ENCODE measurements around the gene HRH3. TPM values are rescaled to one million over a fixed set of nuclear protein-coding genes. Genes with fewer than 3 reads are reported as not detected.
A peak's percentile ranks its signal among the peaks of the same experiment; 100 is the strongest.

The HRH3 gene
- total RNA-seq, 2 experiments from 2014 or later: not detected

- H3K4me1 Mint-ChIP-seq: peaks cover 5% of the 10 kb centered on the region
- no peak overlapping the region for H3K4me3 Mint-ChIP-seq
- POLR2A ChIA-PET: no interaction called here
- H3K36me3 Mint-ChIP-seq (ENCODE audit: low read depth): peaks cover 5% of the 10 kb centered on the region
- no peaks in the 10 kb centered on the region for H3K9me3 Mint-ChIP-seq
- CTCF ChIA-PET: no interaction called here
- no peak for DNase-seq
- H3K27ac Mint-ChIP-seq: no peak overlapping the region
- no peaks in the 10 kb centered on the region for H3K27me3 Mint-ChIP-seq
Observed at GRCh38 chr20:62191781-62192559, 28.1 kb downstream of the HRH3 start.

GRCh38 chr20:62190639-62191411, 29.3 kb downstream of the HRH3 start:
- peaks cover 5% of the 10 kb centered on the region for H3K36me3 Mint-ChIP-seq (ENCODE audit: low read depth)
- no peaks in the 10 kb centered on the region for H3K27me3 Mint-ChIP-seq
- no peak overlapping the region for H3K4me3 Mint-ChIP-seq
- H3K27ac Mint-ChIP-seq: no peak overlapping the region
- no peaks in the 10 kb centered on the region for H3K9me3 Mint-ChIP-seq
- no peak for DNase-seq
- POLR2A ChIA-PET: no interaction called here
- H3K4me1 Mint-ChIP-seq: peaks cover 11% of the 10 kb centered on the region
- CTCF ChIA-PET: no interaction called here

- no peaks in the 10 kb centered on the region for H3K27me3 Mint-ChIP-seq
- H3K4me3 Mint-ChIP-seq: no peak overlapping the region
- no peak overlapping the region for H3K27ac Mint-ChIP-seq
- DNase-seq: no peak
- POLR2A ChIA-PET: interaction anchor here (0.7 kb wide), 1 partner anchor 26 kb away, joined by 3 read pairs; no protein-coding TSS in a partner anchor
- H3K36me3 Mint-ChIP-seq (ENCODE audit: low read depth): peaks cover 1% of the 10 kb centered on the region
- H3K4me1 Mint-ChIP-seq: peaks cover 31% of the 10 kb centered on the region
- CTCF ChIA-PET: interaction anchor here (1.7 kb wide), 1 partner anchor 13 kb away, joined by 4 read pairs; no protein-coding TSS in a partner anchor
- H3K9me3 Mint-ChIP-seq: no peaks in the 10 kb centered on the region
Observed at GRCh38 chr20:62186887-62187866, 32.9 kb downstream of the HRH3 start.

- Mint-ChIP-seq H3K27ac (no peak overlapping the region), H3K36me3 (ENCODE audit: low read depth) (peaks cover 1% of the 10 kb centered on the region), H3K4me3 (no peak overlapping the region), H3K9me3 (no peaks in the 10 kb centered on the region), H3K27me3 (no peaks in the 10 kb centered on the region), H3K4me1 (peaks cover 38% of the 10 kb centered on the region)
- DNase-seq: no peak
- ChIA-PET CTCF (no interaction called here), POLR2A (no interaction called here)
Observed at GRCh38 chr20:62186096-62186426, 34.0 kb downstream of the HRH3 start.

- no peak for DNase-seq
- H3K4me3 Mint-ChIP-seq: peak overlapping the region; percentile 90
- H3K9me3 Mint-ChIP-seq: no peaks in the 10 kb centered on the region
- H3K36me3 Mint-ChIP-seq (ENCODE audit: low read depth): peaks cover 4% of the 10 kb centered on the region
- ChIA-PET CTCF (no interaction called here), POLR2A (no interaction called here)
- H3K27me3 Mint-ChIP-seq: no peaks in the 10 kb centered on the region
- H3K4me1 Mint-ChIP-seq: peaks cover 38% of the 10 kb centered on the region
- H3K27ac Mint-ChIP-seq: peak overlapping the region; percentile 90
Observed at GRCh38 chr20:62183426-62184142, 36.5 kb downstream of the HRH3 start.

- POLR2A ChIA-PET: no interaction called here
- H3K9me3 Mint-ChIP-seq: no peaks in the 10 kb centered on the region
Observed at GRCh38 chr20:62182469-62183425, 37.3 kb downstream of the HRH3 start, which contains the start of gene MTG2. Gene MTG2, plus strand, starts transcription at chr20:62183028. Its CDS starts 10,393 bp downstream, at chr20:62193421.

GRCh38 chr20:62181808-62182207, 38.3 kb downstream of the HRH3 start:
- POLR2A ChIA-PET: no interaction called here
- DNase-seq: no peak
- Mint-ChIP-seq H3K4me3 (peak overlapping the region; percentile 90), H3K27me3 (no peaks in the 10 kb centered on the region), H3K9me3 (no peaks in the 10 kb centered on the region), H3K36me3 (ENCODE audit: low read depth) (peaks cover 4% of the 10 kb centered on the region), H3K27ac (peak overlapping the region; percentile 96), H3K4me1 (peaks cover 32% of the 10 kb centered on the region)
- CTCF ChIA-PET: no interaction called here

More at GRCh38 chr20:62182469-62183425, 37.3 kb downstream of the HRH3 start, which contains the start of gene MTG2:
- CTCF ChIA-PET: no interaction called here
- DNase-seq: peak; percentile 97
- Mint-ChIP-seq H3K27ac (peak within 1 kb of the TSS; percentile 96), H3K4me1 (peaks cover 38% of the 10 kb centered on the region), H3K27me3 (no peaks in the 10 kb centered on the region), H3K4me3 (peak within 1 kb of the TSS; percentile 90), H3K36me3 (ENCODE audit: low read depth) (peaks cover 4% of the 10 kb centered on the region)

- no peak for DNase-seq
- CTCF ChIA-PET: no interaction called here
- POLR2A ChIA-PET: no interaction called here
- Mint-ChIP-seq H3K4me1 (peaks cover 15% of the 10 kb centered on the region), H3K27ac (no peak overlapping the region), H3K9me3 (no peaks in the 10 kb centered on the region), H3K36me3 (ENCODE audit: low read depth) (peaks cover 11% of the 10 kb centered on the region), H3K27me3 (no peaks in the 10 kb centered on the region), H3K4me3 (no peak overlapping the region)
Observed at GRCh38 chr20:62179162-62179504, 40.9 kb downstream of the HRH3 start.

GRCh38 chr20:62178316-62179161, 41.5 kb downstream of the HRH3 start:
- Mint-ChIP-seq H3K27me3 (no peaks in the 10 kb centered on the region), H3K4me1 (peaks cover 10% of the 10 kb centered on the region), H3K36me3 (ENCODE audit: low read depth) (peaks cover 13% of the 10 kb centered on the region), H3K4me3 (no peak overlapping the region), H3K9me3 (no peaks in the 10 kb centered on the region), H3K27ac (no peak overlapping the region)
- CTCF ChIA-PET: no interaction called here
- no peak for DNase-seq
- POLR2A ChIA-PET: no interaction called here

- no peaks in the 10 kb centered on the region for H3K27me3 Mint-ChIP-seq
- H3K4me3 Mint-ChIP-seq: no peak overlapping the region
- ChIA-PET CTCF (interaction anchor here (0.6 to 1.4 kb wide), 2 partner anchors 10 to 17 kb away, joined by 3 to 8 read pairs; no protein-coding TSS in a partner anchor), POLR2A (no interaction called here)
- no peak overlapping the region for H3K27ac Mint-ChIP-seq
- H3K4me1 Mint-ChIP-seq: peaks cover 8% of the 10 kb centered on the region
- peaks cover 13% of the 10 kb centered on the region for H3K36me3 Mint-ChIP-seq (ENCODE audit: low read depth)
- H3K9me3 Mint-ChIP-seq: no peaks in the 10 kb centered on the region
- no peak for DNase-seq
Observed at GRCh38 chr20:62177307-62177706, 42.8 kb downstream of the HRH3 start.

GRCh38 chr20:62176866-62177265, 43.2 kb downstream of the HRH3 start:
- H3K27ac Mint-ChIP-seq: no peak overlapping the region

More at GRCh38 chr20:62176866-62177265, 43.2 kb downstream of the HRH3 start:
- ChIA-PET CTCF (interaction anchor here (0.6 to 1.4 kb wide), 2 partner anchors 10 to 18 kb away, joined by 3 to 8 read pairs; no protein-coding TSS in a partner anchor), POLR2A (no interaction called here)
- Mint-ChIP-seq H3K27me3 (no peaks in the 10 kb centered on the region), H3K4me1 (peaks cover 3% of the 10 kb centered on the region), H3K36me3 (ENCODE audit: low read depth) (peaks cover 13% of the 10 kb centered on the region), H3K4me3 (no peak overlapping the region), H3K9me3 (no peaks in the 10 kb centered on the region)
- no peak for DNase-seq
